T-helper 2 cell treated with Interferon-gamma antibody and Interleukin-4, amounts not matched to agents 100 ng/mL and 5 ng/mL, for 36 hours (primary cell): ENCODE measurements around the gene NOP10. TPM values are rescaled to one million over a fixed set of nuclear protein-coding genes. Genes with fewer than 3 reads are reported as not detected.

Source experiments
- total RNA-seq: library from RNA; stranded (reverse); gene quantifications from 2 replicates; pipeline ENCODE4 v1.2.3, GENCODE V29; 2022

The NOP10 gene
- total RNA-seq, 1 donor from 2014 or later, result 185 TPM

Other genes with a start within 250 kb of the NOP10 start
- 61.8 and 62.2 TPM in 2 replicates for gene EMC7, start 241.3 kb downstream of the NOP10 start, total RNA-seq
- gene PGBD4, start 241.1 kb downstream of the NOP10 start, total RNA-seq, result 3.7 and 3.8 TPM in 2 replicates
- gene KATNBL1, start 133.0 kb downstream of the NOP10 start, total RNA-seq, result 43.8 and 44.6 TPM in 2 replicates
- 80.6 and 83.1 TPM in 2 replicates for gene EMC4, start 118.1 kb downstream of the NOP10 start, total RNA-seq
- 39.6 and 43.4 TPM in 2 replicates for gene SLC12A6, start 5.4 kb downstream of the NOP10 start, total RNA-seq
- not detected in 2 replicates for gene NUTM1, start 179 bp upstream of the NOP10 start, total RNA-seq
- 83.9 and 91.4 TPM in 2 replicates for gene LPCAT4, start 24.1 kb upstream of the NOP10 start, total RNA-seq
- gene GOLGA8A, start 94.7 kb upstream of the NOP10 start, total RNA-seq, result 279 and 293 TPM in 2 replicates
- 253 and 262 TPM in 2 replicates for gene GOLGA8B, start 240.5 kb upstream of the NOP10 start, total RNA-seq